ENCODE results near the gene PCCB. TPM values are rescaled to one million over a fixed set of nuclear protein-coding genes. Genes with fewer than 3 reads are reported as not detected.

The PCCB gene
- total and polyA plus RNA-seq, 2 of the 8 experiments (the other 6 are each of a cell fraction or from before 2014, with no cell fraction given), result 56.7 to 84.4 TPM

DNA sequence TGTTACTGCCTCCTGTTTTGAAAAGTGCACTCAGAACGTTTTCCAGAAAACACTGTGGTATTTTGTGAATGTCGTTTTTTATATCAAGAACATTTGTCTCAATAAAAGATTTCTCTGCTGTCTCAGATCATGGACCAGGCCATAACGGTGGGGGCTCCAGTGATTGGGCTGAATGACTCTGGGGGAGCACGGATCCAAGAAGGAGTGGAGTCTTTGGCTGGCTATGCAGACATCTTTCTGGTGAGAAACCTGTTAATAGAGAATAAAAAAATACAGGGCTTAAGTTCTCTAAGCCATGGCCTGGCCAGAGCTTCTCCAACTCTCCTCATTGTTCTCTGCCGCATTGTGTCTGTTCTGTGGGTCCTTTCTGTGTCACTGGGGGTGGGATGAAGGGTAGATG lies 11.7 kb downstream of the PCCB start (continued):
- TF ChIP-seq NRF1 (IDR thresholded peaks at IDR 0.05; ENCODE audit: low read depth, low read length) (no peak), EP300 (IDR thresholded peaks at IDR 0.05; ENCODE audit: borderline replicate concordance in 1 of 2, low read depth in 2 of 2, low read length in 2 of 2) (no peak)
